NCI-H2081 treated with DMSO at 0.1 percent for 48 hours (cell line): ENCODE data around the gene ZSCAN29.
"Not testable (repeated sequence)": the region's sequence is repeated elsewhere in the genome, so short reads cannot be mapped to it uniquely, and the experiment has no call there.

Experiments
- DNase-seq: peaks from one replicate; lab custom pipeline; 2025; lab: John Stamatoyannopoulos, UW

The ZSCAN29 gene

GRCh38 chr15:43370975-43371974 is at the start of gene ZSCAN29, which contains the start of gene TUBGCP4:
ZSCAN29 (minus strand) TSS chr15:43371043; CDS start chr15:43369913, 1,130 bp downstream.
TUBGCP4 (plus strand) TSS chr15:43371101; CDS start chr15:43371355, 254 bp downstream.
- no peak for DNase-seq

GRCh38 chr15:43420435-43420834 is 49.6 kb upstream of the ZSCAN29 start:
- no peak for DNase-seq

- DNase-seq: no peak
Measured at GRCh38 chr15:43414196-43414595, 43.4 kb upstream of the ZSCAN29 start.

- DNase-seq: no peak
Measured at GRCh38 chr15:43412096-43412495, 41.3 kb upstream of the ZSCAN29 start.

- DNase-seq: no peak
Measured at GRCh38 chr15:43410572-43411214, 39.9 kb upstream of the ZSCAN29 start.

GRCh38 chr15:43408789-43409188 is 37.9 kb upstream of the ZSCAN29 start:
- no peak for DNase-seq

- DNase-seq: no peak
Measured at GRCh38 chr15:43406808-43407207, 36.0 kb upstream of the ZSCAN29 start.

GRCh38 chr15:43406189-43406588 is 35.3 kb upstream of the ZSCAN29 start:
- DNase-seq: no peak

GRCh38 chr15:43404130-43404529 is 33.3 kb upstream of the ZSCAN29 start:
- DNase-seq: no peak

GRCh38 chr15:43403616-43404015 is 32.8 kb upstream of the ZSCAN29 start:
- DNase-seq: no peak

- DNase-seq: no peak
Measured at GRCh38 chr15:43402255-43402654, 31.4 kb upstream of the ZSCAN29 start.

GRCh38 chr15:43393592-43393991 is 22.7 kb upstream of the ZSCAN29 start:
- not testable (repeated sequence) for DNase-seq

- no peak for DNase-seq
Measured at GRCh38 chr15:43390723-43391122, 19.9 kb upstream of the ZSCAN29 start.

GRCh38 chr15:43383070-43383469 is 12.2 kb upstream of the ZSCAN29 start:
- DNase-seq: no peak

GRCh38 chr15:43382310-43382709 is 11.5 kb upstream of the ZSCAN29 start:
- no peak for DNase-seq

- no peak for DNase-seq
Measured at GRCh38 chr15:43378601-43379000, 7.8 kb upstream of the ZSCAN29 start.

- no peak for DNase-seq
Measured at GRCh38 chr15:43376017-43376705, 5.3 kb upstream of the ZSCAN29 start.

GRCh38 chr15:43370310-43370974 is 401 bp downstream of the ZSCAN29 start:
- no peak for DNase-seq

- no peak for DNase-seq
Measured at GRCh38 chr15:43361313-43361903, 9.4 kb downstream of the ZSCAN29 start.

GRCh38 chr15:43360821-43361220 is 10.0 kb downstream of the ZSCAN29 start:
- DNase-seq: no peak

- DNase-seq: no peak
Measured at GRCh38 chr15:43352693-43353382, 18.0 kb downstream of the ZSCAN29 start.
